Activated naive CD4-positive, alpha-beta T cell treated with anti-CD3 and anti-CD28 coated beads for 36 hours (primary cell): ENCODE results near the gene CACNA1E. TPM values are rescaled to one million over a fixed set of nuclear protein-coding genes. Genes with fewer than 3 reads are reported as not detected.
A peak's percentile ranks its signal among the peaks of the same experiment; 100 is the strongest.

Experiments
- CTCF ChIA-PET: fragments of 350-600 bp; sonication (Branson Sonifier 250); formaldehyde crosslinking; loops from one replicate; lab custom pipeline; 2021; ENCODE audit warnings: antibody characterized with exemption; lab: Charles Lee
- DNase-seq: peaks from one replicate; pipeline ENCODE4 v3.0.0-alpha.2; 2020
- H3K27ac Mint-ChIP-seq: one replicate; pipeline ENCODE4 v1.8.0; 2021; ENCODE audit warnings: mild to moderate bottlenecking, mixed read lengths
- H3K27me3 Mint-ChIP-seq: one replicate; pipeline ENCODE4 v1.8.0; 2021; ENCODE audit warnings: low read depth, mixed read lengths
- H3K36me3 Mint-ChIP-seq: one replicate; pipeline ENCODE4 v1.8.0; 2021; ENCODE audit warnings: low read depth, mixed read lengths
- H3K4me1 Mint-ChIP-seq: one replicate; pipeline ENCODE4 v1.8.0; 2021; ENCODE audit warnings: low read depth, mixed read lengths
- H3K4me3 Mint-ChIP-seq: one replicate; pipeline ENCODE4 v1.8.0; 2021; ENCODE audit warnings: mild to moderate bottlenecking, moderate library complexity, mixed read lengths
- H3K9me3 Mint-ChIP-seq: one replicate; pipeline ENCODE4 v1.8.0; 2021; ENCODE audit warnings: mixed read lengths
- intact Hi-C: fragments of 100-400 bp; cut with micrococcal nuclease; formaldehyde crosslinking; loops from one replicate; pipeline ENCODE4 v1.15.1; 2023
- total RNA-seq, 2 experiments: library from RNA; stranded (reverse); gene quantifications; one replicate each; pipeline ENCODE4 v1.2.3, GENCODE V29; 2021

CACNA1E gene
- total RNA-seq, 2 experiments from 2014 or later: not detected

- no peak overlapping the region for H3K27ac Mint-ChIP-seq
- CTCF ChIA-PET: interaction anchor here (1.1 kb wide), 1 partner anchor 279 kb away, joined by 4 read pairs; no protein-coding TSS in a partner anchor
- H3K4me3 Mint-ChIP-seq: no peak overlapping the region
- intact Hi-C loops: no loop called here
- peaks cover 1% of the 10 kb centered on the region for H3K4me1 Mint-ChIP-seq
- no peak for DNase-seq
- peaks cover 1% of the 10 kb centered on the region for H3K9me3 Mint-ChIP-seq
- H3K27me3 Mint-ChIP-seq: peaks cover 9% of the 10 kb centered on the region
- H3K36me3 Mint-ChIP-seq: no peaks in the 10 kb centered on the region
Measured at GRCh38 chr1:181658581-181658980, 175.3 kb downstream of the CACNA1E start.

GRCh38 chr1:181659321-181659957, 176.1 kb downstream of the CACNA1E start:
- no peak overlapping the region for H3K4me3 Mint-ChIP-seq
- H3K4me1 Mint-ChIP-seq: peaks cover 1% of the 10 kb centered on the region
- intact Hi-C loops: no loop called here
- H3K9me3 Mint-ChIP-seq: no peaks in the 10 kb centered on the region
- no peaks in the 10 kb centered on the region for H3K36me3 Mint-ChIP-seq
- H3K27me3 Mint-ChIP-seq: peaks cover 8% of the 10 kb centered on the region
- no peak overlapping the region for H3K27ac Mint-ChIP-seq
- DNase-seq: no peak
- CTCF ChIA-PET: no interaction called here

- CTCF ChIA-PET: no interaction called here
- intact Hi-C loops: no loop called here
- H3K4me3 Mint-ChIP-seq: no peak overlapping the region
- peaks cover 14% of the 10 kb centered on the region for H3K27me3 Mint-ChIP-seq
- DNase-seq: no peak
- H3K4me1 Mint-ChIP-seq: no peaks in the 10 kb centered on the region
- H3K36me3 Mint-ChIP-seq: no peaks in the 10 kb centered on the region
- no peak overlapping the region for H3K27ac Mint-ChIP-seq
- H3K9me3 Mint-ChIP-seq: no peaks in the 10 kb centered on the region
Measured at GRCh38 chr1:181660621-181661020, 177.3 kb downstream of the CACNA1E start.

GRCh38 chr1:181661569-181661968, 178.3 kb downstream of the CACNA1E start:
- intact Hi-C loops: no loop called here
- DNase-seq: no peak
- Mint-ChIP-seq H3K4me1 (no peaks in the 10 kb centered on the region), H3K27ac (no peak overlapping the region), H3K27me3 (peaks cover 14% of the 10 kb centered on the region), H3K9me3 (no peaks in the 10 kb centered on the region), H3K36me3 (no peaks in the 10 kb centered on the region), H3K4me3 (no peak overlapping the region)
- CTCF ChIA-PET: interaction anchor here (1.9 kb wide), 1 partner anchor 15 kb away, joined by 5 read pairs; no protein-coding TSS in a partner anchor

GRCh38 chr1:181662606-181663005, 179.3 kb downstream of the CACNA1E start:
- Mint-ChIP-seq H3K36me3 (no peaks in the 10 kb centered on the region), H3K4me1 (no peaks in the 10 kb centered on the region), H3K9me3 (no peaks in the 10 kb centered on the region), H3K27ac (no peak overlapping the region), H3K4me3 (no peak overlapping the region), H3K27me3 (peaks cover 14% of the 10 kb centered on the region)
- CTCF ChIA-PET: interaction anchor here (0.8 to 1.9 kb wide), 2 partner anchors 14 to 418 kb away, joined by 3 to 5 read pairs; no protein-coding TSS in a partner anchor
- no peak for DNase-seq
- intact Hi-C loops: no loop called here

DNA sequence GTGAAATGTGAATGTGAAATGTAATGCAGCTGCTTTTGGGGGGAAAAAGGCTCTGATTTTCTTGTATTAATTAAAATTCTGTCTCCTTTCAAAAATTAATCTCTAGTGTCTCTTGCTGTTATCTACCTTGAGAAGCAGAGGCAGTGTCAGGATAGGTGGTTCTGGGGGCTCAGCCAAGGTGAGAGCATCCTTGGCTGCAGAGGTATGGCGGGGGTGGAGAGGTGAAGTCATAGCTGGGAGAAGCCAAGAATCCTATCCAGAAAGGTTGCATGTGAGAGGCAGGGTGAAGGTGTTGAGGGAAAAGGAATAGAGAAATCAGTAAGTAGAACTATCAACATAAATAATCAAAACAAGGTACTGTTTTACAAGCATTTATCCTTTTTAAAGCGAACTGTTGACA, 181.2 kb downstream of the CACNA1E start:
- Mint-ChIP-seq H3K4me1 (no peaks in the 10 kb centered on the region), H3K27me3 (peaks cover 19% of the 10 kb centered on the region), H3K9me3 (no peaks in the 10 kb centered on the region), H3K4me3 (no peak overlapping the region), H3K36me3 (no peaks in the 10 kb centered on the region), H3K27ac (no peak overlapping the region)
- intact Hi-C loops: no loop called here
- CTCF ChIA-PET: interaction anchor here (0.7 to 1.4 kb wide), 2 partner anchors 9 to 634 kb away, joined by 3 read pairs; no protein-coding TSS in a partner anchor
- DNase-seq: no peak

DNA sequence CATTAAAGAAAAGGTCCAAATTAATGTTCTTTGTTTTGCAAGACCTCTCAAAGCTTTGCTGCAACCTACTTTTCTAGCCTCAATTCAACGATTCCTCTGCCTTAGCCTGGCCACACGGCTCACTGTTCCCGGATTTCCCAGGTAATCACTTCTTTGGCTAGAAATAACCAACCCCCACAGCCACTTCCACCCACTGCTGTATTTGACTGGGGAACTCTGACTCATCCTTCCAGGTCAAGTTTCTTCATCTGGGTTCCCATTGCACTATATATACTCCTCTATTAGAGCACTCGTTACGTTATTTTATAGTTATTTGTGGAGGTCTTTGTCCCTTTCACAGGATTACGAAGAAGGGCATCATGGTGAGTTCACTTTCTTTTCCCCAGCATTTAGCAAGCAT, 185.9 kb downstream of the CACNA1E start:
- intact Hi-C loops: no loop called here
- CTCF ChIA-PET: no interaction called here
- no peak for DNase-seq
- no peak overlapping the region for H3K27ac Mint-ChIP-seq
- no peaks in the 10 kb centered on the region for H3K9me3 Mint-ChIP-seq
- no peaks in the 10 kb centered on the region for H3K36me3 Mint-ChIP-seq
- peaks cover 15% of the 10 kb centered on the region for H3K27me3 Mint-ChIP-seq
- no peak overlapping the region for H3K4me3 Mint-ChIP-seq
- no peaks in the 10 kb centered on the region for H3K4me1 Mint-ChIP-seq

- H3K4me1 Mint-ChIP-seq: no peaks in the 10 kb centered on the region
- no peaks in the 10 kb centered on the region for H3K36me3 Mint-ChIP-seq
- CTCF ChIA-PET: interaction anchor here (0.6 to 1.1 kb wide), 2 partner anchors 196 to 319 kb away, joined by 3 to 12 read pairs; no protein-coding TSS in a partner anchor
- no peaks in the 10 kb centered on the region for H3K9me3 Mint-ChIP-seq
- H3K27ac Mint-ChIP-seq: no peak overlapping the region
- intact Hi-C loops: loop anchor here (5.0 to 10.0 kb wide), 2 partner anchors 263 to 380 kb away; no protein-coding TSS in a partner anchor
- H3K4me3 Mint-ChIP-seq: no peak overlapping the region
- no peak for DNase-seq
- peaks cover 10% of the 10 kb centered on the region for H3K27me3 Mint-ChIP-seq
Measured at GRCh38 chr1:181674617-181675016, 191.3 kb downstream of the CACNA1E start.

- Mint-ChIP-seq H3K9me3 (no peaks in the 10 kb centered on the region), H3K27ac (no peak overlapping the region), H3K4me3 (no peak overlapping the region), H3K36me3 (no peaks in the 10 kb centered on the region), H3K27me3 (peaks cover 9% of the 10 kb centered on the region), H3K4me1 (no peaks in the 10 kb centered on the region)
- intact Hi-C loops: loop anchor here (5.0 to 10.0 kb wide), 2 partner anchors 262 to 379 kb away; no protein-coding TSS in a partner anchor
- CTCF ChIA-PET: interaction anchor here (1.1 to 1.7 kb wide), 2 partner anchors 197 to 262 kb away, joined by 4 to 12 read pairs; no protein-coding TSS in a partner anchor
- no peak for DNase-seq
Measured at GRCh38 chr1:181675091-181675917, 192.0 kb downstream of the CACNA1E start.

- DNase-seq: no peak
- H3K27me3 Mint-ChIP-seq: peaks cover 9% of the 10 kb centered on the region
- intact Hi-C loops: loop anchor here (1.0 to 10.0 kb wide), 3 partner anchors 197 to 379 kb away; no protein-coding TSS in a partner anchor
- H3K4me1 Mint-ChIP-seq: no peaks in the 10 kb centered on the region
- H3K9me3 Mint-ChIP-seq: no peaks in the 10 kb centered on the region
- no peaks in the 10 kb centered on the region for H3K36me3 Mint-ChIP-seq
- CTCF ChIA-PET: interaction anchor here (1.0 to 1.7 kb wide), 3 partner anchors 182 to 261 kb away, joined by 3 to 4 read pairs (median 3); no protein-coding TSS in a partner anchor
- H3K27ac Mint-ChIP-seq: no peak overlapping the region
- no peak overlapping the region for H3K4me3 Mint-ChIP-seq
Measured at GRCh38 chr1:181675918-181676190, 192.5 kb downstream of the CACNA1E start.

DNA sequence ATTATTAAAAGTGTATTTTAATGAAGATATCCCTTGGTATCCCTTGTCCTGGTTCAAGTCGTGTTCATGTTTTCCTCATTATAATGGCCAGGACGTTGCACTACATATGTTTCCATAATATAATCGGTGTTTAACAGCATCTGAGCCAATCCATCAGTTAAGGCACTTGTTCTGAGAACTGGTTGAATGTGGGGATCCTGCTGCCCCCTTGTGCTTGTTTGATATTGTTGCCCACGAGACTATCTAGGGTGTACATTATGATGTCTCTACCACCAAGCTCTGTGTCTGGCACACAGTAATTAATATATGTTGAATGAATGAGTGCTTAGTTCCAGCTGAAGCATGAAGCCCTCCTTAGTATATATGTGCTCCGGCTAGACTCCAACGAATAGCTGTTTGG, 193.0 kb downstream of the CACNA1E start:
- Mint-ChIP-seq H3K4me1 (no peaks in the 10 kb centered on the region), H3K27me3 (peaks cover 9% of the 10 kb centered on the region), H3K36me3 (no peaks in the 10 kb centered on the region), H3K27ac (no peak overlapping the region), H3K9me3 (no peaks in the 10 kb centered on the region), H3K4me3 (no peak overlapping the region)
- peak; percentile 28 for DNase-seq
- CTCF ChIA-PET: interaction anchor here (1.0 to 1.7 kb wide), 4 partner anchors 14 to 261 kb away, joined by 3 to 5 read pairs (median 4); no protein-coding TSS in a partner anchor
- intact Hi-C loops: loop anchor here (1.0 to 10.0 kb wide), 3 partner anchors 197 to 379 kb away; no protein-coding TSS in a partner anchor

GRCh38 chr1:181680332-181680731, 197.0 kb downstream of the CACNA1E start:
- no peaks in the 10 kb centered on the region for H3K9me3 Mint-ChIP-seq
- H3K27ac Mint-ChIP-seq: no peak overlapping the region
- H3K4me3 Mint-ChIP-seq: no peak overlapping the region
- peaks cover 5% of the 10 kb centered on the region for H3K27me3 Mint-ChIP-seq
- no peak for DNase-seq
- CTCF ChIA-PET: no interaction called here
- intact Hi-C loops: no loop called here
- H3K36me3 Mint-ChIP-seq: no peaks in the 10 kb centered on the region
- no peaks in the 10 kb centered on the region for H3K4me1 Mint-ChIP-seq
